NCI-H526 treated with DMSO at 0.1 percent for 48 hours (cell line): ENCODE results near the gene GSG1L2.
"Not testable (repeated sequence)": the region's sequence is repeated elsewhere in the genome, so short reads cannot be mapped to it uniquely, and the experiment has no call there.

Source experiments
- DNase-seq: peaks from one replicate; lab custom pipeline; 2025; lab: John Stamatoyannopoulos, UW

GSG1L2 gene

DNA sequence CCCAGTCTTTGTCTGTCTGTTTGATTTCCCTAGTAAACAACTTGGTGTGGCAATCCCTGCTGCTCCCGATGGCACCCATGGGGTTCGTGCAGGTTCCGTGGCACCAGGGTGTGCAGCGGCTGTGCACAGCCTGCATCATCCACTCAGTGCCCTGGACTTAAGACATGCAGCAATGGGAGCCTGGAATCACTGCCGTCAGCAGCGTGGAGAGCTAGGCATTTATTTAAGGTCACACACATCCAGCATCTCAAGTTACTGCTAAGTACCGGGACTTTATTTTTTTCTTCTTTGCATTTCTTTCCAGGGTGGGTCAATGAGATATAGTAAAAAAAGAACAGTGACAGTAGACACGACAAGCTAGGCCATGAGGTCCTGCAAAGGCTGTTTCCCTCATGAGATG is 33.3 kb downstream of the GSG1L2 start:
- DNase-seq: no peak

DNA sequence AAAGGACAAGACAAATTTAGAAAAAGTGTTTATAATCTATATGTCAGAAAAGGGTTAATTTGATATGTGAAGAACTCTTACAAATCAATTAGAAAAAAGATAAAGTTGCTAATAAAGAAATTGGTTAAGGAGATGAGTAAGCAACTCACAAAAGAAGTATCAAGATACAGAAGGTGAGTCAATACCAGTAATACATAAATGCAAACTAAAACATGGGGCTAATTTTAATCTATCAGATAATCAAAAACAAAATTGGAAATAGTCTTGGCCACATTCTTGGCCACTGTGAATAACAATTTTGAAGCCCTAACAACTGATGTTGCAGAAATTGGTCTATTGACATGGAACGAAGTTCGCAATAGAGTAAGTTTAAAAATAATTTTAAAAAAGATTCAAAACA is 37.3 kb downstream of the GSG1L2 start:
- DNase-seq: no peak

DNA sequence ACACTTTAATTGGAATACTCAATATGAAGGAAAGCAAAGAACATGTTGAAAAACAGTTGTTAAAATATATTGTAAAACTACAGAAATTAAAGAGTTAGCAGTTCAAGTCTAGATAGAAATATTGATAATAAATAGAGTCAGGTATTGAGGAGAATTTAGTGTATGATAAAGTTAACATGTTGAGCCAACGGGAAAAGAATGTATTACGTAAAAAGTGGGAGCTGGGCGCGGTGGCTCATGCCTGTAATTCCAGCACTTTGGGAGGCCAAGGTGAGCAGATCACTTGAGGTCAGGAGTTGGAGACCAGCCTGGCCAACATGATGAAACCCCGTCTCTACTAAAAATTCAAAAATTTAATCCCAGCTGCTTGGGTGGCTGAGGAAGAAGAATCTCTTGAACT is 38.4 kb downstream of the GSG1L2 start:
- not testable (repeated sequence) for DNase-seq

DNA sequence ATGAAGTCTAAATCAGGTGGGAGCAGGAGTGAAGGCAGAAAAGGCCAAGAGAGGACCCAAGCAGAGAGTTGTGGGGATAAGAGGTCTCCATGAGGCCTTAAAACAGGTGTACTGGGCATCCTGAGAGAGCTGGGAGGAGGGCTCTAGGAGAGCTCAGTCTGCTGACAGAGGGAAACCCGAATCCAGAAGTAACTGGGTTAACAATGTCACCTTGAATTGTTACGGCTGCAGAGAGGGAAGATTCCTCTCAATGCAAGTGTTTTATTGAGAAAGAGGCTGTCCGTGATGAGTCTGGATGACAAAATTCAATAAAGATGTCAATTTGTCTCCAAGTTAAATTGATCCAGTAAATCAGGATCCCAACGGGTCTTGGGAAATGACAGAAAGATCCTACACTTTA is 38.8 kb downstream of the GSG1L2 start:
- no peak for DNase-seq

DNA sequence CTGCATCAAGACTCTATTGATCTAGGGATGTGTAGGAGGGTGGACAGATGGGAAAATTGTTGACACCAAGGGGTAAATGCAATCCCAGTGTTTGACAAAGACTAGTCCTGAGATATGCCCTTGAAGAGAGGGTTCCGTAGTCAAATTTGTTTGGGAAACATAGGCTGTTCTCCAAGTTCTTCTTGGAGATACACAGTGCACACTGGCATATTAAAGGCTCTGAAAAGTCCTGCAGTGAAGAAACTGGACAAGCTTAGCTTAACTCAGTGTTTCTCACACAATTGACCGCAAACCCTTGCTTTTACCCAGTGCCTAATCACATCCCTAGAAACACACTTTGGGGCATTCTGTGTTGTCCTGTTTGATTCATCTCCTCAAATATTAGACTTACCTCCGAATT is 41.3 kb downstream of the GSG1L2 start:
- DNase-seq: no peak

DNA sequence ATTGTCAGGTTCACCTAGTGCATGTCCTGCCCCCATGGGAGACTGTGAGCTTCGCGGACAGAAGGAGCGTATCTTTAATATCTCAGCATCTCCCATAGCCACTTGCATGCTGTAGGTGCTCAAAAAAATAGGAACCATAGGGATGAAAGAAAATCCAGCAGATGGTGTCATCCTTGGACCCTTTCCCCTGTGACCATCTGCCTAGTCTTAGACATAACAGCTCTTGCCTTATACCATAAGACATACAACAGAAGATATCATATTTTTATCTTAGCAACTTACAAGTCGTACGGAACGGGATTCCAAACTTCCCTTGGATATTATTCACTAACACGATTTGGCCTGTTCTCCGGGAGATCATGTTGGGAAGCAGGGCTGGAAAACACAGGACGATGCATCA is 45.0 kb downstream of the GSG1L2 start:
- DNase-seq: no peak

DNA sequence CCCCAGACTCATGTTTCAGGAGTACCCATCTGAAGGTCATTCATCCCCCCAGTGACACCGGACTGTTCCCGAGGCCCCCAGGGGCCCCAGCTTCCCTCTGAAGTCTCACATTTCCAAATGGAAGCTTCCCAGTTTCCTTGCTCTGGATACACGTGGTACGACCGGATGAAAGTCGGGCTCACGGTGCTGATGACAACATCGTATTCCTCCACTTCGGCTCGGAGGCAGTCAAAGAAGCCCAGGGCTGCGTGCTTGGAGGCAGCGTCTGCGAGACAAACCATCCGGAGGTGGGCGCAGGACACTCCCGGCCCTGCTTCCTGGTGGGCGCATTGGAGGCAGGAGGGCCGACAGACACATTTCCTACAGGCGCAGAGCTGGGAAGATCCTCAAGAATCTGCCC is 49.2 kb downstream of the GSG1L2 start:
- DNase-seq: no peak

DNA sequence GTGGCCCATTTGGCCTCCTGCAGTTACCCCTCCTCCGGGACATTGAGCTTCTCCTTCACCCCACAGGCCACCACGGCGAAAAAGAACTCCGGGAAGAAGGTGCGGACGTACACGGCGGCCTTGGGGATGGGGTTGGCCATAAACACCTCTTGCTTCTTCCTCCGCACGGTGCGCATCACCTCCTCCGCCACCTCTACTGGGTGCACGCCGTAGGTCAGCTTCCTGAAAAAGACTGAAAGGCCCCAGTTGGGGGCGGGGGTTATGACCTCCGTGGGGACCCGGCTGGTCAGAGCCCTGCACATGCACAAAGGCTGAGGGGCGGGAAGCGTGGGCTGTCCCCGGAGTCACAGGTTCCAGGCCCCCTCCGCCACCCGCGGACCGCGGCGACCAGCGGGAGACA is 50.4 kb downstream of the GSG1L2 start:
- DNase-seq: no peak

DNA sequence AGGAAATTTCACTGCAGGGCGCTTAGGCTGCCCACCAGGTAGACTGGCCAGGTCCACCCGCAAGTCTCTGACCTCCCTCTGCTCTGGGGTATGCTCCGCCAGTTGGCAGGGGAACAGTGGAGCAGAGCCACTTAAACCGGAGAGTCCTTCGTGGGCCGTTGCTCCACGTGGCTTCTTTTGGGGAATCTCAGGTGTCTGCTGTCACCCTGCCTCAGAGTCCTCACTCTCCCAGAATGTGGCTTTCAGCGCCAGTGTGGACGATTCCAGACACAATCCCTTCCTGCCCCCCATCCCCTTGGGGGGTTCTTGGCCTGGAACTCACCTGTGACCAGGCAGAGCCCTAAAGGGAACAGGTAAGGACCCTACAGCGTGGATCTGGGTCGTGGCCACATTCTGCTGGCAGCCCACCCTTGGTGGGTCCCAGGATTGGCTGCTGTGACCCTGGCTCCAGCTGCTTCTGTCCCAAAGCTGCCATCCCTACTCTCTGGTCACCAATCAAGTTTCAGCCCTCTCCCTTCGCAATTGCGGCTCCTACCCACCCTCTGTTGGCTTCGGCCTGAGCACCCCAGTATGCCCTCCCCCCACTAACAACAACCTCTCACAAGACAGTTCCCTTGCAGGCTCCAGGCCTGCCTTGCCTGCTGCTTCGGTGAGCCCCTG is 52.7 kb downstream of the GSG1L2 start:
- no peak for DNase-seq

DNA sequence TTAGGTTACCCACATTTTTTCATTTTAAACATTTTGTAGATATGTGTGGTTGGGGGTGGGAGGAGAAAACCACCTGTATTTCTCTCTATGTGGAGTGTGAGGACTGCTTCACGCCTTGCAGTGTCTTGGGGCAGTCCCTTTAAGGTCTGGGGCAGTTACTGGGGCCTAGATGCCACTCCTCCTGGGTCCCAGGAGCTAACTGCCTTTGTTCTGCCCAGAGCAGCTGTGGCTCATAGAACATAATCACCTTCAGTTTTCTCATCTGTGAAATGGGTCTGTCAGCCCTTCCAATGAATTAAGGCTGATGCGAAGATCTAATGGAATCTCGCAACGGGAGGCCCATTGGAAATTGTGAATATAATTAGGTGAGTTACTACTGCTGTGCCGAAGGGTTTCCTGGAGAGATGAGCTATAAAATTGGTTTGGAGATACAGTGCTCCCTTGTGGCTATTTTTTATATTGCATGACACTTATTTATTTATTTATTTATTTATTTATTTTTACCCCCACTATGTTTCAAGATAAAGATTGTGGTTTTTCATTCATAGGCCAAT is 53.4 kb downstream of the GSG1L2 start:
- peak; percentile 21 for DNase-seq

DNA sequence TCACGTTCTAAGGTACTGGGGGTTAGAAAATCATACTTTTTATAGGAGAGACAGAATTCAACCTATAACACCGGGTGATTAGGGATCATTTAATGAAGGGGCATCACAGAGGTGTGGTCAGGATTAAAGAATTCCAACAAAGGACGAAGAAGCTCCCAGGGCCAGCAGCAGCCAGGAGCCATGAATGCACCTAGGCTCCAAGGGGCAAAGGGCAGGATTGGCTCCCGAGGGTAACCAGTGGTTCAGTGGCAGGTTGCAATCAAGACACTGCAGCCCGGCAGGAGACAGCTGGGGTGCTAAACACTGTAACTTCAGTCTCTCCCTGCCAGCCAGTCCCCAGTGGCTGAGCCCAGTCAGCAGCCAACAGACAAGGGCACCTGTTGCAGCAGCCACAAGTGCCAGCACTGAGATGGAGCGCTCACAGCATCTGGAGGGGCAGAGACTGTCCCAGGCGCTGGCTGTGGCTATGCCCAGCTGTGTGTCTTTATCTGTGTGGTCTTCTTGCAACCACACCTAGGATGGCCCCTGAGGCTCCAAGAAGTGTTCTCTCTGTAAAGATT is 54.4 kb downstream of the GSG1L2 start:
- no peak for DNase-seq

DNA sequence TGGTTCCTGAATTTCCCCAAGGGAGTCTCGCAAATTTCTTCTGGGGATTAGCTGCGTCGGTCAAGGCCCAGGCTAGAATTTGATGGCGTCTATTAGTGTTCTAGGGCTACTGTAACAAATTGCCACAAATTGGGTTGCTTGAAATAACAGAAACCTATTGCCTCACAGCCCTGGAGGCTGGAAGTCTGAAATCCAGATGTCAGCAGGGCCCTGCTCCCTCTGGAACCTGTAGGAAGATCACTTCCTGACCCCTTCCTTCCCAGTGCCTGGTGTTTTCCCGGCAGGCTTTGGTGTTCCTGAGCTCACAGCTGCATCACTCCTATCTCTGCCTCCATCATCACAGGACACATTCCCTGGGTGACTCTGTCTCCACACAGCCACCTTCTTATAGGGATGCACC is 54.9 kb downstream of the GSG1L2 start:
- no peak for DNase-seq

DNA sequence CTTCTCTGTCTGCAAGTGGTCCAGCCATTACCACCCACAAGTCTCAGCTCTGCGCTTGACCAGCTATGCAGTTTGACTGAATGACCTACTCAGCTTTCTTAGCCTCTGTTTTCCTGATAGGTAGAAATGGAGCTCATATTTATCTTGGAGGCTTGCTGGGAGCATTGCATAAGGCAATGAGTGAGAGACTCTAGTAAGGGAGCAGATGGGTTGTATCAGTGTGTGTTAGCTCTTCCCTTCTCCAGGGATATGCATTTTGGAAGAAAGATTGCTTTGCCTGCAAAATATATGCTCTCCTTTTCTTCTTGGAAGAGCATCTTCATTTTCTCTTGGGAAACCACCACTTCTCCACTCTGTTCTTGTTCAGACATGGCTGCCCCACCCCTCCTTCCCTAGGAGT is 56.6 kb downstream of the GSG1L2 start:
- DNase-seq: no peak

DNA sequence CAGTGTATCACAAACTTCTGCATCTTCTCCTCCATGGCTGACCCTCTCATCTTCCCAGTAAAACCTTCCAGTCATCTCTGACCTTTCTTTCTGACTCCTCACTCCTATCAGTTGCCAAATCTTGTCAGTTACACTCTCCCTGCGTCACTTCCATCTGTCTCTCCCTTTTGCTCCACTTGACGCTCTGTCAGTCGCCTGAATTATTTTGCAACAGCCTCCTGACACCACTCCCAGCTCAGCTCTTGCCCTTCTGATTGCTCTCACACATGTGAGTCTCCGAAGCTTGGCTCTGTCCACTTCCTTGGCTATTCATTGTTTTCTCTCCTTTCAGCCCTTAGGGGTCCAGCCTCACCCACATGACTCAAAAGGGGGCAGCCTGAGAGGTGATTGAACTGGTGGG is 58.2 kb downstream of the GSG1L2 start:
- DNase-seq: no peak

DNA sequence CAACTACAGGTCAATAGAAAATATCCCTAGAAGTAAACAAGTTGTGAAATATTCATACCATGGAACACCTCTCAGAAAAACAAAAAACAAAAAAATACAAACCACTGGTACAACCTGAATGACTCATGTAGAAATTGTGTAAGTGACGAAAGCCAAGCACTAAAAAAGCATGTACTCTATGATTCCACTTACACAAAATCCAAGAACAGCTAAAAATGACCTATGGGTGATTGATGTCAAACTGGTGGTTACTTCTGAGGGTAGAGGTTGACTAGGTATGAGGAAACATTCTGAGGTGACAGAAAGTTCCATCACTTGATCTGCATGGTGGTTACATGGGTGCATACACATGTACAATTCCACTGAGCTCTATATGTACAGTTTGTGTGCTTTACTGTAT is 61.6 kb downstream of the GSG1L2 start:
- DNase-seq: no peak

DNA sequence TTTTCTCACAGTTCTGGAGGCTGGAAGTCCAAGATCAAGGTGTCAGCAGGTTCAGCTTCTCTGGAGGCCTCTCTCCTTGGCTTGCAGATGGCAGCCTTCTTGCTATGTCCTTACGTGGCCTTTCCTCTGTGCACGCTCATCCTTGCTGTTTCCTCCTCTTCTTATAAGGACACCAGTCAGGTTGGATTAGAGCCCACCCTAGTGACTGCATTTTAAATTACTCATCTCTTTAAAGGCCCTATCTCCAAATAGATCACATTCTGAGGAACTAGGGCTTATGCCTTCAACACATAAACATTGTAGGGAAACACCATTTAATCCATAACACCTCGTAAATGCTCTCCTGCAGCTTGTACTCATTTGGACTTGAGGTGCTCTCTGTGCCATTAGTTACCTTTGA is 66.8 kb downstream of the GSG1L2 start:
- DNase-seq: no peak
